Keratinocyte (primary cell): ENCODE results near the gene LHX4. TPM values are rescaled to one million over a fixed set of nuclear protein-coding genes. Genes with fewer than 3 reads are reported as not detected.

Experiments used
- DNase-seq: peaks from one replicate; pipeline ENCODE4 v3.0.0-alpha.2; 2011; ENCODE audit warnings: low read depth, missing footprints, low spot score
- FAIRE-seq: peaks from 2 replicates; lab custom pipeline; 2011; peaks lifted over from hg19 to GRCh38; lab: Jason Lieb, UNC
- H2AFZ ChIP-seq: 2 replicates; pipeline ENCODE4 v1.6.0; 2012; ENCODE audit warnings: low read length, control low read depth, inconsistent platforms; ENCODE audit not compliant: control insufficient read depth
- H3K27ac ChIP-seq: 2 replicates; pipeline ENCODE4 v1.5.1; 2011; ENCODE audit warnings: low read length; ENCODE audit not compliant: control insufficient read depth, insufficient read depth
- H3K27me3 ChIP-seq: 3 replicates; pipeline ENCODE4 v1.6.0; 2011; ENCODE audit warnings: low read length; ENCODE audit not compliant: control insufficient read depth, insufficient read depth; ENCODE audit errors: extremely low read depth
- H3K36me3 ChIP-seq, 2 experiments: 2 replicates in 1 of 2; 3 replicates in 1 of 2; pipeline ENCODE4 v1.5.1; 2011; ENCODE audit warnings: low read length in 2 of 2, mild to moderate bottlenecking in 1 of 2; ENCODE audit not compliant: control insufficient read depth in 2 of 2, insufficient read depth in 2 of 2; ENCODE audit errors: extremely low read depth in 1 of 2
- H3K4me1 ChIP-seq: 3 replicates; pipeline ENCODE4 v1.5.1; 2011; ENCODE audit warnings: low read length; ENCODE audit not compliant: control insufficient read depth, insufficient read depth; ENCODE audit errors: extremely low read depth
- H3K4me2 ChIP-seq: 3 replicates; pipeline ENCODE4 v1.6.0; 2011; ENCODE audit warnings: low read depth, low read length; ENCODE audit not compliant: control insufficient read depth, insufficient read depth; ENCODE audit errors: extremely low read depth
- H3K4me3 ChIP-seq, 3 experiments: fragments of 200-600 bp in 1 of 3; sonication (generic) in 1 of 3; 2 replicates in 2 of 3; 3 replicates in 1 of 3; pipeline ENCODE4 v1.5.1; 2011 to 2016; ENCODE audit warnings: low read length in 3 of 3, mild to moderate bottlenecking in 3 of 3, control low read depth in 2 of 3, inconsistent platforms in 1 of 3, low read depth in 1 of 3, mixed read lengths in 1 of 3, mixed run types in 1 of 3, moderate library complexity in 1 of 3; ENCODE audit not compliant: control insufficient read depth in 2 of 3, insufficient read depth in 2 of 3; ENCODE audit errors: extremely low read depth in 1 of 3
- H3K79me2 ChIP-seq: 2 replicates; pipeline ENCODE4 v1.6.0; 2012; ENCODE audit warnings: low read length; ENCODE audit not compliant: control insufficient read depth, insufficient read depth
- H3K9ac ChIP-seq: 3 replicates; pipeline ENCODE4 v1.6.0; 2011; ENCODE audit warnings: low read length; ENCODE audit not compliant: control insufficient read depth, insufficient read depth; ENCODE audit errors: extremely low read depth
- H3K9me1 ChIP-seq: 3 replicates; pipeline ENCODE4 v1.6.0; 2011; ENCODE audit warnings: low read length; ENCODE audit not compliant: control insufficient read depth, insufficient read depth; ENCODE audit errors: extremely low read depth
- H3K9me3 ChIP-seq: 2 replicates; pipeline ENCODE4 v1.5.1; 2012; ENCODE audit warnings: low read depth, low read length; ENCODE audit not compliant: control insufficient read depth
- H4K20me1 ChIP-seq: 3 replicates; pipeline ENCODE4 v1.6.0; 2011; ENCODE audit warnings: low read length; ENCODE audit not compliant: control insufficient read depth, insufficient read depth; ENCODE audit errors: extremely low read depth
- CTCF ChIP-seq, 3 experiments: IDR thresholded peaks in 1 of 3; conservative IDR thresholded peaks in 1 of 3; optimal IDR thresholded peaks in 1 of 3; 2 replicates in 2 of 3; 3 replicates in 1 of 3; pipeline versions ENCODE3 to v1.5.1; 2011; ENCODE audit warnings: low read length in 3 of 3, mild to moderate bottlenecking in 3 of 3, moderate library complexity in 2 of 3, control low read depth in 1 of 3, inconsistent platforms in 1 of 3; ENCODE audit not compliant: insufficient read depth in 2 of 3; ENCODE audit errors: extremely low read depth in 1 of 3
- EZH2 ChIP-seq: IDR thresholded peaks from one replicate; pipeline ENCODE4 v1.6.1; 2012; ENCODE audit warnings: inconsistent platforms, mild to moderate bottlenecking, low read length, moderate library complexity
- dilution Hi-C: fragments of 300-500 bp; cut with MboI; formaldehyde crosslinking; loops from one replicate; pipeline ENCODE4 v1.7.0; 2020; ENCODE audit warnings: low sequenced_read_pairs; ENCODE audit not compliant: extremely low pct_ligation_motif_present
- polyA plus RNA-seq, 5 experiments: library from polyadenylated mRNA; depleted of rRNA in 3 of 5; stranded (reverse) in 3 of 5; stranded (forward) in 1 of 5; unstranded in 1 of 5; fragments of >200 nt; gene quantifications; 1 replicate in 1 of 5; 2 replicates in 3 of 5; 3 replicates in 1 of 5; pipeline versions ENCODE4 v1.2.1 to v1.2.3, GENCODE V29; 2011 to 2012; ENCODE audit warnings: missing spikeins in 2 of 5, low read depth in 1 of 5, low replicate concordance in 1 of 5

The LHX4 gene
- polyA plus RNA-seq, 1 donor (not counting 4 experiments of a cell fraction or from before 2014, with no cell fraction given), result not detected

- H4K20me1 ChIP-seq, result no peaks in the 10 kb centered on the region
- no peaks in the 10 kb centered on the region for H3K4me1 ChIP-seq
- no peak overlapping the region for H3K27ac ChIP-seq
- H3K36me3 ChIP-seq, result no peaks in the 10 kb centered on the region
- no peak overlapping the region for H3K9ac ChIP-seq
- H3K27me3 ChIP-seq, result no peaks in the 10 kb centered on the region
- no peak overlapping the region for H2AFZ ChIP-seq
- H3K4me2 ChIP-seq, result no peak overlapping the region
- dilution Hi-C loops, result no loop called here
- no peak for FAIRE-seq
- H3K79me2 ChIP-seq, result no peaks in the 10 kb centered on the region
- DNase-seq, result no peak
- H3K9me3 ChIP-seq, result no peaks in the 10 kb centered on the region
- TF ChIP-seq EZH2 (no peak), CTCF (optimal IDR thresholded peaks at IDR 0.05 in 1 of 3, IDR thresholded peaks at IDR 0.05 in 1 of 3, conservative IDR thresholded peaks at IDR 0.05 in 1 of 3; ENCODE audit: extremely low read depth in 1 of 3, insufficient read depth in 2 of 3, low read length in 3 of 3) (no peak)
- H3K4me3 ChIP-seq, result no peak overlapping the region
- H3K9me1 ChIP-seq, result no peaks in the 10 kb centered on the region
Measured at GRCh38 chr1:180294711-180295110, 64.6 kb downstream of the LHX4 start.

- Histone ChIP-seq H3K9ac (no peak overlapping the region), H3K4me2 (no peak overlapping the region), H3K36me3 (no peaks in the 10 kb centered on the region), H3K4me3 (no peak overlapping the region), H3K4me1 (no peaks in the 10 kb centered on the region), H3K79me2 (no peaks in the 10 kb centered on the region), H3K9me1 (no peaks in the 10 kb centered on the region), H2AFZ (no peak overlapping the region), H3K27ac (no peak overlapping the region), H3K27me3 (no peaks in the 10 kb centered on the region), H3K9me3 (no peaks in the 10 kb centered on the region), H4K20me1 (no peaks in the 10 kb centered on the region)
- dilution Hi-C loops, result no loop called here
- DNase-seq (no peak), FAIRE-seq (no peak)
- TF ChIP-seq CTCF (optimal IDR thresholded peaks at IDR 0.05 in 1 of 3, IDR thresholded peaks at IDR 0.05 in 1 of 3, conservative IDR thresholded peaks at IDR 0.05 in 1 of 3; ENCODE audit: extremely low read depth in 1 of 3, insufficient read depth in 2 of 3, low read length in 3 of 3) (no peak), EZH2 (no peak)
Measured at GRCh38 chr1:180295999-180296398, 65.9 kb downstream of the LHX4 start.
